ENCODE results near the gene TRPC4. TPM values are rescaled to one million over a fixed set of nuclear protein-coding genes. Genes with fewer than 3 reads are reported as not detected.

Gene TRPC4
- polyA plus RNA-seq, 3 donors from 2014 or later: not detected

DNA sequence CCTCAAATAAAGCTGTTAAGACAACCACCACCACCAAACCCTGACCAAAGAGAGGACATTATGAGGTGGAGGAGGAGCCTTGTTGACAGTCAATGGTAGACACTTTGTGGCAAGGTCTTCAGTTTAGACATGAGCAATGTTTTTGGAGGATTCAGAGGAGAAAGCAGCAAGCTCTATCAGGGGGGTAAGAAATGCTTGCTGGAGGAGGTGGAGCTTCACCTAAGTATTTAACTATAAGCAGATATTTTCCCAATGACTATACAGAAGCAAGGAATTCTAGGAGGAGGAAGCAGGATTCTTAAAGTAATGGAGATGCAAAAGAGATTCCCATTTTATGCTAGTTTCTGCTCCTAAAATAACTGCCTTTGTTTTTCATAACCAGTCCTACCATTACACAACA lies 74.2 kb downstream of the TRPC4 start:
- Mint-ChIP-seq H3K4me1 (no peaks in the 10 kb centered on the region), H3K27me3 (ENCODE audit: low read depth in 3 of 3) (no peaks in the 10 kb centered on the region), H3K4me3 (no peak overlapping the region)

DNA sequence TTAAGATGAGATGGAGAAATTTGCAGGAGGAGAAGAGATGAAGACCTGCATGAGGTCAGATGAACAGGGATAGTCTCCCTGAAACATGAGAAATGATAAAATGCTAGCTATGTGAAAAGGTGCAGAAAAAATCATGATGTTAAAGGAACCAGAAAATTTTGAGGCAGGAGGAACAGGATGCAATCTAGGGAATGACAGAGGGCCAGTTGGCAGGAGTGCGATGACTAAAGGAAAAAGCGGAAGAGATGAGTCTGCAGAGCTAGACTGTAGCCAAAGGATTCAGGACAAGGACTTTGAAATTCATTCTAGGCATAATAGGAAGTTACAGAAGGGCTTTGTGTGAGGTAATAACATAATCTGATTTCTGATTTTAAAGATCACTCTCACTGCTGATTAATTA lies 77.9 kb downstream of the TRPC4 start:
- no peak for DNase-seq
- H3K27me3 Mint-ChIP-seq (ENCODE audit: low read depth in 3 of 3): peaks cover 0 to 1% (median 0%) of the 10 kb centered on the region in 3 donors
- no peaks in the 10 kb centered on the region for H3K36me3 Mint-ChIP-seq
- peaks cover 11 to 21% (median 16%) of the 10 kb centered on the region in 6 donors for H3K9me3 Mint-ChIP-seq
- H3K4me3 Mint-ChIP-seq: no peak overlapping the region
- H3K27ac Mint-ChIP-seq: no peak overlapping the region
- H3K4me1 Mint-ChIP-seq: no peaks in the 10 kb centered on the region

More for the DNA sequence above, 74.2 kb downstream of the TRPC4 start:
- Mint-ChIP-seq H3K27ac (no peak overlapping the region), H3K36me3 (no peaks in the 10 kb centered on the region), H3K9me3 (peaks cover 7 to 14% (median 10%) of the 10 kb centered on the region in 6 donors)
- no peak for DNase-seq

DNA sequence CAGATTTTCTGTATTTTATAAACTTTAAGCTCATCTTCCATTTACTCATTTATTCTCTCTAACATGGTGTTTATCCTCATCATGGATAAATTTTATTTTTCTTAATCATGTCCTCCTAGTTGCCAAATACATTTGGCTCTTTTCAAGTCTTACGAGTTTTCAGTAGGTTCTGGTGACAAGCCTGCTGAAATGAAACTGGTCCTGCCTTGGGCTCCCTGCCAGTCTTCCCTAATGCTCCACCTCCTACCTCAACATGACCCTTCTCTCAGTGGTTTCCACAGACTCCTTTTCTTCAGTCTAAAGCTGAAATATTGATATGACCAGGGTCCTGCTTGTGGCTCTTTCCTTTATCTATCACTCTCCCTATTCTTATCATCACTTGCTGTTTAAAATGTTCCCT lies 81.2 kb downstream of the TRPC4 start:
- Mint-ChIP-seq H3K27ac (no peak overlapping the region), H3K36me3 (no peaks in the 10 kb centered on the region), H3K4me3 (no peak overlapping the region)

DNA sequence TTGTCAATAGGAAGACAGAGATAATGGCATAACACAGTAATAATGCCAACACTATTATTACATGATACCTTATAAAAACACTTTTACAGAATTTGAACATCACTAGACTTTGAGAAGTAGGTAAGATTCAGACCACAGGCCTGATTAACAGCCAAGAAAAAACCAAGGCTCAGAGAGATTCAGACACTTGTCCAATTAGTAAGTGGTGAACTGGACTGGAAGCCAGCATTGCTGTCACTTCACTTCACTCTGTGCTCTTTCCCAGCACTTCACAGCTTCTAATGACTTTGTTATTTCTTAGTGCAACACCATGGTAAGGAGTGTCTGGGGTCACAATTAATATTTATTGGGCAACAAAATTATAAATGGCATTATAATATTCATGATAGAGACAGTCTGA lies 91.9 kb downstream of the TRPC4 start:
- no peak for DNase-seq
- H3K27ac Mint-ChIP-seq: no peak overlapping the region
- no peak overlapping the region for H3K4me3 Mint-ChIP-seq
- no peaks in the 10 kb centered on the region for H3K4me1 Mint-ChIP-seq
- H3K27me3 Mint-ChIP-seq (ENCODE audit: low read depth in 3 of 3): peaks cover 0 to 2% (median 0%) of the 10 kb centered on the region in 3 donors
- peaks cover 0 to 22% (median 7%) of the 10 kb centered on the region in 6 donors for H3K9me3 Mint-ChIP-seq
- peaks cover 0 to 3% (median 0%) of the 10 kb centered on the region in 3 donors for H3K36me3 Mint-ChIP-seq

More for the DNA sequence above, 81.2 kb downstream of the TRPC4 start:
- no peak for DNase-seq
- peaks cover 0 to 1% (median 0%) of the 10 kb centered on the region in 3 donors for H3K27me3 Mint-ChIP-seq (ENCODE audit: low read depth in 3 of 3)
- no peaks in the 10 kb centered on the region for H3K4me1 Mint-ChIP-seq
- H3K9me3 Mint-ChIP-seq: peaks cover 7 to 22% (median 13%) of the 10 kb centered on the region in 6 donors

DNA sequence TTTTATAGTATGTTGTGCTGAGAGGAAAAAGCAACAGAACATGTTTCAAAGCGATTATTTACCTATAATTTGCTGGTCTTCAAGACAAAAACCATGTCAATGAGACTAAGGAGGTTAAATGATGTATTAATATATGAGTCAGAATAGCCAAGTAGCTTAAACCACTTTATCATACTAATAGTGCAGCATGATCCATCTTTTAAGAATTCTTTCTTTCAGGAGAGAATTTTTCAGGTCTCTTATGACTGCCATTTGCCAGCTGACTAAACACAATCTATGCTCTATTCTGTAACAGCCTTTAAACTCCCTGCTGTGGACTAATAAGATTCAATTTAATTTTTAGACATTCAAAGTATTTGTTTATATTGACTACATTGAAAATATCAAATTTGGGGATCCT lies 93.7 kb downstream of the TRPC4 start:
- peaks cover 0 to 15% (median 7%) of the 10 kb centered on the region in 6 donors for H3K9me3 Mint-ChIP-seq
- no peak overlapping the region for H3K4me3 Mint-ChIP-seq
- peaks cover 0 to 3% (median 0%) of the 10 kb centered on the region in 3 donors for H3K36me3 Mint-ChIP-seq
- DNase-seq: no peak
- H3K27me3 Mint-ChIP-seq (ENCODE audit: low read depth in 3 of 3): peaks cover 0 to 2% (median 0%) of the 10 kb centered on the region in 3 donors
- no peak overlapping the region for H3K27ac Mint-ChIP-seq
- H3K4me1 Mint-ChIP-seq: no peaks in the 10 kb centered on the region

DNA sequence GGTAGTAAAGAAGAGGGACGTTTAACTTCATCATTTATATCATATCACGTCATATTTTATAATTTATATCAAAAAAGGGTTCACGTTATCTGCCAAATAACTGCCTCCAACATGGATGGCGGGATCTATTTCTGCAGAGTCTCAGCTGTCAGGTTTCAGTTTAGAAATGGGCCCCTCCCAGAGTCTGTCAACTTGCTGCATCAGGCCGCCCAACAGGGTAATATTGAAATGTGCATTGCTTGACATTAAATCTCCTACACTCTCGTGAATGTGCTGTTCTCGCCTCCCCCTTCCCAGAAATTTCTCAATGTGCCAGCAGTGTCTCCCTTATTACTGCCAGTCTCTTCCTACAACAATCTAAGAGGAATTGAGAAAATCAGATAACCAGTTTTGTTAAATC lies 96.9 kb downstream of the TRPC4 start:
- Mint-ChIP-seq H3K27me3 (ENCODE audit: low read depth in 3 of 3) (peaks cover 0 to 2% (median 0%) of the 10 kb centered on the region in 3 donors), H3K4me1 (no peaks in the 10 kb centered on the region), H3K9me3 (peaks cover 0 to 17% (median 5%) of the 10 kb centered on the region in 6 donors), H3K27ac (no peak overlapping the region), H3K4me3 (no peak overlapping the region), H3K36me3 (peaks cover 0 to 3% (median 0%) of the 10 kb centered on the region in 3 donors)
- DNase-seq: no peak

DNA sequence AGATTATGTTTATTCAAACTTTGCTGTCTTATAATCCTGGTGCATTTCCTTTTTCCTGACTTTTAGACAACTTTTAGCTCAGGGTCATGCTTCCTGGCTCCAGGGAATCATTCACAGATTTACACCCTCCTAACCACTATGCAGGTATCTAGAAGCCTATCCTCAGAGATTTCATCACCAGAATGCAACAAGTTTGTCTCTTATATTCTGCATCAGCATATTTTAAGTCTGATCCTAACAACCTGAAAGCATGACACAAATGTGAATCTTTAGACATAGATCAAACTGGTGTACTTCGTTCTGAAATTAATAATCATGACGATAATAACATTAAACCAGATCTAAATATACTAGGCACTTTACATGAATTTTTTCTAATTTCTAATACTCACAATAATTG lies 100.0 kb downstream of the TRPC4 start:
- no peaks in the 10 kb centered on the region for H3K4me1 Mint-ChIP-seq
- DNase-seq: no peak
- peaks cover 0 to 10% (median 3%) of the 10 kb centered on the region in 6 donors for H3K9me3 Mint-ChIP-seq
- no peak overlapping the region for H3K4me3 Mint-ChIP-seq
- H3K27ac Mint-ChIP-seq: no peak overlapping the region
- peaks cover 0 to 2% (median 0%) of the 10 kb centered on the region in 3 donors for H3K27me3 Mint-ChIP-seq (ENCODE audit: low read depth in 3 of 3)
- H3K36me3 Mint-ChIP-seq: no peaks in the 10 kb centered on the region

DNA sequence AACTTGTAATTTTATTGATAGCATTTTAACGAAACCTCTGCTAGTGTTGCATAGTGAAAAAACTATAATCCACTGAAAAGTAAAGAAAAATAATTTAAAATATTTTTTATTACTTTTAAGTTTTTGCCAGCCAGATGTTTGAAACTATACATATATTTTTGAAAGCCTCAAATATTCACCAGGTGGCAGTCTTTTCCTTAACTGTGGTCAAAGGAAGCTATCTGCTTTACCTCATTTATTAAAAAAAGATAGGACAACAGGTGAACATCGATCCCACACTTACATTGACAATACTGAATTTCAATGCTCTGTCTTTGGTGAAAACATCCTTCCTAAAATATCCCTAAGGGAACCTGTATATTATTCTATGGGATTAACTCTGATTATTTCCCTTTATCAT lies 100.5 kb downstream of the TRPC4 start:
- H3K4me3 Mint-ChIP-seq: no peak overlapping the region

DNA sequence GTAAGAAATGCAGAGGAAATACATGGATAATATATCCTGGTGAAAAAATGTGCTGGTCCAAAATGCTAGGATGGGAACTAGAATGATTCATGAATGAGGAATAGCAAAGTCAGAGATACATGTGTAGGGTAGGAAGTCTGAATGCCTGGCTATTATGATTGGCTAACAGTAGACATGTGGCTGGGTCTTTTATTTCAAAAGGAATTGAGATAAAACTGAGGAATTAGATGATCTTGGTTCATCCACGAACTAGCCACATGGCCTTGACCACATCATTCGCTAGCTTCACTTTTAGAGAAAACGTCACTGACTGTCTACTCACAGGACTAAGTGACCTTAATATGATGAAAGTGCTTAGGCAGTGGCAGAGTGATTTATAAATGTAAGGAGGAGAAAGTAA lies 103.1 kb downstream of the TRPC4 start:
- no peaks in the 10 kb centered on the region for H3K4me1 Mint-ChIP-seq

More for the DNA sequence above, 100.5 kb downstream of the TRPC4 start:
- no peak for DNase-seq
- Mint-ChIP-seq H3K9me3 (peaks cover 0 to 8% (median 4%) of the 10 kb centered on the region in 6 donors), H3K27me3 (ENCODE audit: low read depth in 3 of 3) (peaks cover 0 to 2% (median 0%) of the 10 kb centered on the region in 3 donors), H3K4me1 (no peaks in the 10 kb centered on the region), H3K36me3 (no peaks in the 10 kb centered on the region), H3K27ac (no peak overlapping the region)

DNA sequence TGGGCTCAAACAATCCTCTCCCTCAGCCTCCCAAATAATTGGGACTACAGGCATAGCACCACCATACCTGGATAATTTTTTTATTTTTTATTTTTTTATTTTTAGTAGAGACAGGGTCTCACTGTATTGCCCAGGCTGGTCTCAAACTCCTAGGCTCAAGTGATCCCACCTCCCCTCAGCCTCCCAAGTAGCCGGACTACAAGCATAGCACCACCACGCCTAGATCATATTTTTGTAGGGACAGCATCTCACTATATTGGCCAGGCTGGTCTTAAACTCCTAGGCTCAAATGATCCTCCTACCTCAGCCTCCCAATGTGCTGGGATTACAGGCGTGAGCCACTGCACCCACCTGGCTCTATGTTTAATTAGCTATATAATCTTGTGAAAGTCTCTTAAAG lies 114.2 kb downstream of the TRPC4 start:
- Mint-ChIP-seq H3K27ac (no peak overlapping the region), H3K36me3 (no peaks in the 10 kb centered on the region), H3K4me3 (no peak overlapping the region), H3K9me3 (peaks cover 0 to 22% (median 7%) of the 10 kb centered on the region in 6 donors), H3K27me3 (ENCODE audit: low read depth in 3 of 3) (peaks cover 0 to 2% (median 0%) of the 10 kb centered on the region in 3 donors), H3K4me1 (no peaks in the 10 kb centered on the region)
- no peak for DNase-seq

More for the DNA sequence above, 103.1 kb downstream of the TRPC4 start:
- H3K27ac Mint-ChIP-seq: no peak overlapping the region
- no peak for DNase-seq
- no peaks in the 10 kb centered on the region for H3K36me3 Mint-ChIP-seq
- peaks cover 0 to 2% (median 0%) of the 10 kb centered on the region in 3 donors for H3K27me3 Mint-ChIP-seq (ENCODE audit: low read depth in 3 of 3)
- H3K4me3 Mint-ChIP-seq: no peak overlapping the region
- peaks cover 0 to 8% (median 3%) of the 10 kb centered on the region in 6 donors for H3K9me3 Mint-ChIP-seq

DNA sequence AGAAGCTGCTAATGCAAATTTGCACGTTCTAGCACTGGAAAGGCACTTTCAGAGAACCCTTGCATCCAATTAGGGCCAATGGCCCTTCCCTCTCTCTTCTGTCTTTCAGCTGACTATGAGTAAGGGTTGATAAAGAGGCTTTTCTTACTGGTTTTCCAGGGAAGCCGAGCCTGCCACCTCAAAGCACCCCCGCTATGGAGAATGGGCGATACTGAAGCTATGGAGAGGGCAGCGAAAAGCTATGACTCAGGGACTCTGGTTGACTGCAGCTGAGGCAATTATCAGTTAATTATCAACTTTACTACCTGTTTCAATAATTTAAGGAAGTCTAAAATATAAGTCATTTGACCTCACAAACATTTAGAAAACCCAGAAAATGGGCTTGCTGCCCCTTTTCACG lies 115.8 kb downstream of the TRPC4 start:
- no peaks in the 10 kb centered on the region for H3K36me3 Mint-ChIP-seq
- peaks cover 0 to 2% (median 0%) of the 10 kb centered on the region in 3 donors for H3K27me3 Mint-ChIP-seq (ENCODE audit: low read depth in 3 of 3)
- H3K9me3 Mint-ChIP-seq: peaks cover 0 to 16% (median 7%) of the 10 kb centered on the region in 6 donors
- no peak for DNase-seq
- no peak overlapping the region for H3K4me3 Mint-ChIP-seq
- no peak overlapping the region for H3K27ac Mint-ChIP-seq
- no peaks in the 10 kb centered on the region for H3K4me1 Mint-ChIP-seq

DNA sequence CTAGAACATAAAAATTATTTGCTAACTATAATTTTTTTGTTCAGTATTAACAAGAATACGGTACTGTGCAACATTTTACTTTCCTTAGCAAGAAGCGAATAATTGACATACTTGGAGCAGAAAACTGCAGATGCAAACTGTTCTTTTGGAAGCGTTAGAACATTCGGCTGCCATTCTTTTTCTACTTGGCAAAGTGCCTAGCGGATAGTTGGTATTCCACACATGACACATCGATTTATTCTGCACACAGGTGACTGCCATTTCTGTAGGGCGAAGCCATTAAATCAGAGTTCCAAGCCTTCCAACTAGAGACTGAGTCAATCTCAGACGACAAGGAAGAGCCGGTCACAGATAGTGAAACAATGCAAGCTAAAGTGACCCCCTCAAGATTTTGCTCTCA lies 117.4 kb downstream of the TRPC4 start:
- no peak for DNase-seq
- Mint-ChIP-seq H3K4me3 (no peak overlapping the region), H3K9me3 (peaks cover 0 to 23% (median 9%) of the 10 kb centered on the region in 6 donors), H3K27me3 (ENCODE audit: low read depth in 3 of 3) (peaks cover 0 to 2% (median 0%) of the 10 kb centered on the region in 3 donors), H3K27ac (no peak overlapping the region), H3K36me3 (no peaks in the 10 kb centered on the region), H3K4me1 (no peaks in the 10 kb centered on the region)

DNA sequence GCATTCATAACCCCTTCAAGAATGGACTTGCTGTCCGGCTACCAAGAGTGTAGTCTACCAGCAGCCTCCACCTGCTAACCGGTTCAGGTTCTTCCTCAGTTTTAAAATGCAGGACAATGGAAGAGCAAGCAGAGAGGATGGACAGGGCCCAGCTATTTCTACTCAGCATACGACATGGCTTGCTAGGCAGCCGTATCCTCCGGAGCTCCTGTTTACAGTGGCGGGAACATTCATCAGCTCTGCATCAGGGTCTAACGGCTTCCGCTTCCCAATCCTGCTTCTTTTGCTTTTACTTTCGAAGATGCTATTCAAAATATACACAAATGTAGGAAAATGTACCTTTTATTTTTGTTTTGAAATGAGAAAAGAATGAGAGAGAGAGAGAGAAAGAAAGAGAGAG lies 118.5 kb downstream of the TRPC4 start:
- H3K9me3 Mint-ChIP-seq: peaks cover 0 to 29% (median 10%) of the 10 kb centered on the region in 6 donors
- H3K4me3 Mint-ChIP-seq: no peak overlapping the region
- peaks cover 0 to 2% (median 0%) of the 10 kb centered on the region in 3 donors for H3K27me3 Mint-ChIP-seq (ENCODE audit: low read depth in 3 of 3)
- DNase-seq: no peak
- no peaks in the 10 kb centered on the region for H3K4me1 Mint-ChIP-seq
- no peak overlapping the region for H3K27ac Mint-ChIP-seq
- H3K36me3 Mint-ChIP-seq: no peaks in the 10 kb centered on the region

DNA sequence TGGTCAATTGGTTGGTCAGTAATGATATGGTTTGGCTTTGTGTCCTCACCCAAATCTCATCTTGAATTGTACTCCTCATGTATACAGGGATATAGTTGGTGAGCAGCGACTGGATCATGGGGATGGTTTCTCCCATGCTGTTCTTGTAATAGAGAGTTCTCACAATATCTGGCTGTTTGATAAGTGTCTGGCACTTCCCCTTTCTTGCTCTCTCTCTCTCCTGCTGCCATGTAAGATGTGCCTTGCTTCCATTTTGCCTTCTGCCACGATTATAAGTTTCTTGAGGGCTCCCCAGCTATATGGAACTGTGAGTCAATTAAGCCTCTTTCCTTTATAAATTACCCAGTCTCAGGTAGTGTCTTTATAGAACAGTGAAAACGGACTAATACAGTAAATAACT lies 120.7 kb downstream of the TRPC4 start:
- H3K36me3 Mint-ChIP-seq: no peaks in the 10 kb centered on the region
- peaks cover 2 to 31% (median 15%) of the 10 kb centered on the region in 6 donors for H3K9me3 Mint-ChIP-seq
- no peak for DNase-seq
- no peaks in the 10 kb centered on the region for H3K4me1 Mint-ChIP-seq
- no peak overlapping the region for H3K27ac Mint-ChIP-seq
- H3K4me3 Mint-ChIP-seq: no peak overlapping the region
- H3K27me3 Mint-ChIP-seq (ENCODE audit: low read depth in 3 of 3): peaks cover 0 to 2% (median 0%) of the 10 kb centered on the region in 3 donors

DNA sequence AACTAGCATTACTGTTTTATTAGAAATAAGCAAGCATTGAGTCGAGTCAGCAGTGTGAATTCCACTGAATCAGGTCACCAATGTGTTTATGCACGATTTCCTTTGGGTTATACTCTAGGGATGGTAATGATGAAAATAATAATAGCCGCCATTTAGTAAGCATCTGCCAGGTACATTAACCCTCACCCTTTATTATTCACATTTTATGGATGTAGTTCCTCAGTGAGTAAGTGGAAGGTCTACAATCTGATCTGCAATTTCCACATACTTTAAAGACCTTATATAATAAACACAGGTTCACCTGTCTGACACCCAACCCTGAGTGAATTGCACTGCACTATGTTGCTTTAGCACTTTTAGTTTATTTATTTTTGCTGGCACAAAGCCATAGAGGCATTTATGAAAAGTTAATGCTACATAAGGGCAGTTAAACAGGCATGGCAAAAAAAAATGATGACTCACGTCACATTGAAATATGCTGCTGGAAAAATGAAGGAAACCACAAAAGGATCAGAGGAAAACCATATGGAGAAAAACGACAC lies 122.4 kb downstream of the TRPC4 start:
- no peaks in the 10 kb centered on the region for H3K36me3 Mint-ChIP-seq
- DNase-seq: no peak
- H3K9me3 Mint-ChIP-seq: peaks cover 2 to 27% (median 13%) of the 10 kb centered on the region in 6 donors
- no peaks in the 10 kb centered on the region for H3K27me3 Mint-ChIP-seq (ENCODE audit: low read depth in 3 of 3)
- H3K4me1 Mint-ChIP-seq: no peaks in the 10 kb centered on the region
- no peak overlapping the region for H3K4me3 Mint-ChIP-seq
- H3K27ac Mint-ChIP-seq: no peak overlapping the region
